ENCODE results near the gene ATP5F1D.

The ATP5F1D gene

GRCh38 chr19:1263188-1263587 is 21.6 kb downstream of the ATP5F1D start:
- DNase-seq (ENCODE audit: low read depth), result no peak
- H3K4me3 ChIP-seq (ENCODE audit: low read depth, low read length), result no peak overlapping the region
- no peak for TF ChIP-seq MYC (IDR thresholded peaks at IDR 0.05; ENCODE audit: low read depth, low read length)
- no peak for TF ChIP-seq POLR2A (IDR thresholded peaks at IDR 0.05; ENCODE audit: extremely low read depth, insufficient read length)
- TF ChIP-seq, protein P1, sequence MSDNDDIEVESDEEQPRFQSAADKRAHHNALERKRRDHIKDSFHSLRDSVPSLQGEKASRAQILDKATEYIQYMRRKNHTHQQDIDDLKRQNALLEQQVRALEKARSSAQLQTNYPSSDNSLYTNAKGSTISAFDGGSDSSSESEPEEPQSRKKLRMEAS (IDR thresholded peaks at IDR 0.05; ENCODE audit: low read depth, low read length), result no peak
- TF ChIP-seq, protein P2, sequence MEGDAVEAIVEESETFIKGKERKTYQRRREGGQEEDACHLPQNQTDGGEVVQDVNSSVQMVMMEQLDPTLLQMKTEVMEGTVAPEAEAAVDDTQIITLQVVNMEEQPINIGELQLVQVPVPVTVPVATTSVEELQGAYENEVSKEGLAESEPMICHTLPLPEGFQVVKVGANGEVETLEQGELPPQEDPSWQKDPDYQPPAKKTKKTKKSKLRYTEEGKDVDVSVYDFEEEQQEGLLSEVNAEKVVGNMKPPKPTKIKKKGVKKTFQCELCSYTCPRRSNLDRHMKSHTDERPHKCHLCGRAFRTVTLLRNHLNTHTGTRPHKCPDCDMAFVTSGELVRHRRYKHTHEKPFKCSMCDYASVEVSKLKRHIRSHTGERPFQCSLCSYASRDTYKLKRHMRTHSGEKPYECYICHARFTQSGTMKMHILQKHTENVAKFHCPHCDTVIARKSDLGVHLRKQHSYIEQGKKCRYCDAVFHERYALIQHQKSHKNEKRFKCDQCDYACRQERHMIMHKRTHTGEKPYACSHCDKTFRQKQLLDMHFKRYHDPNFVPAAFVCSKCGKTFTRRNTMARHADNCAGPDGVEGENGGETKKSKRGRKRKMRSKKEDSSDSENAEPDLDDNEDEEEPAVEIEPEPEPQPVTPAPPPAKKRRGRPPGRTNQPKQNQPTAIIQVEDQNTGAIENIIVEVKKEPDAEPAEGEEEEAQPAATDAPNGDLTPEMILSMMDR (IDR thresholded peaks at IDR 0.05; ENCODE audit: low read depth, low read length), result no peak

- H3K4me3 ChIP-seq (ENCODE audit: low read depth, low read length), result no peak overlapping the region
- peak; percentile 47 for DNase-seq (ENCODE audit: low read depth)
- TF ChIP-seq, protein P2 (IDR thresholded peaks at IDR 0.05; ENCODE audit: low read depth, low read length), result no peak
- TF ChIP-seq MYC (IDR thresholded peaks at IDR 0.05; ENCODE audit: low read depth, low read length), result no peak
These were observed 23.5 kb downstream of the ATP5F1D start for GRCh38 chr19:1264801-1265614.

DNA sequence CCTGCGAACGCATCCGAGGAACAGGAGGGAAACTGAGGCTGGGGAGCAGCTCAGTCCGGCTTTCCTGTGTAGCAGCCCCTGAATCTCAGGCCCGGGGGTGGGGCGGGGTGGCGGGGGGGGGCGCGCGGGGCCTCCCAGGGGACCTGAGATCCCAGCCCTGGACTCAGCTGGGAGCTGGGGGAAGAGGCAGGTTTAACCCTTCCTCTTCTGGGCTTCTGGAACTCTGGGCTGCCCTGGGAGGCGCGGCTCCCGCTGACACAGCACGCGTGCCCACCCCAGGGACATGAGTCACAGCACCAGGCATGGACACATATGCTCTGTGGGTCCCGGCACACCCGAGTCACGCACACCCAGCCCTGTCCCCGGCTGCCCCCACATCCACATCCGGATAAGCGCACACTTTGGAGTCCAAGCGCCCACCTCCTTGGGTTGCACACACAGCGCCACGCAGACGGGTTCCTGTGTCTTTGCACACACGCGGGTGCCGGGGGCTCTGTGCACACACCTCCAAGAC is 24.1 kb downstream of the ATP5F1D start:
- no peak overlapping the region for H3K4me3 ChIP-seq (ENCODE audit: low read depth, low read length)
- peak; percentile 79 for DNase-seq (ENCODE audit: low read depth)
- TF ChIP-seq POLR2A (IDR thresholded peaks at IDR 0.05; ENCODE audit: extremely low read depth, insufficient read length) (no peak), MYC (IDR thresholded peaks at IDR 0.05; ENCODE audit: low read depth, low read length) (no peak)
- TF ChIP-seq, protein P1 (IDR thresholded peaks at IDR 0.05; ENCODE audit: low read depth, low read length), result no peak
- TF ChIP-seq, protein P2 (IDR thresholded peaks at IDR 0.05; ENCODE audit: low read depth, low read length), result no peak

DNA sequence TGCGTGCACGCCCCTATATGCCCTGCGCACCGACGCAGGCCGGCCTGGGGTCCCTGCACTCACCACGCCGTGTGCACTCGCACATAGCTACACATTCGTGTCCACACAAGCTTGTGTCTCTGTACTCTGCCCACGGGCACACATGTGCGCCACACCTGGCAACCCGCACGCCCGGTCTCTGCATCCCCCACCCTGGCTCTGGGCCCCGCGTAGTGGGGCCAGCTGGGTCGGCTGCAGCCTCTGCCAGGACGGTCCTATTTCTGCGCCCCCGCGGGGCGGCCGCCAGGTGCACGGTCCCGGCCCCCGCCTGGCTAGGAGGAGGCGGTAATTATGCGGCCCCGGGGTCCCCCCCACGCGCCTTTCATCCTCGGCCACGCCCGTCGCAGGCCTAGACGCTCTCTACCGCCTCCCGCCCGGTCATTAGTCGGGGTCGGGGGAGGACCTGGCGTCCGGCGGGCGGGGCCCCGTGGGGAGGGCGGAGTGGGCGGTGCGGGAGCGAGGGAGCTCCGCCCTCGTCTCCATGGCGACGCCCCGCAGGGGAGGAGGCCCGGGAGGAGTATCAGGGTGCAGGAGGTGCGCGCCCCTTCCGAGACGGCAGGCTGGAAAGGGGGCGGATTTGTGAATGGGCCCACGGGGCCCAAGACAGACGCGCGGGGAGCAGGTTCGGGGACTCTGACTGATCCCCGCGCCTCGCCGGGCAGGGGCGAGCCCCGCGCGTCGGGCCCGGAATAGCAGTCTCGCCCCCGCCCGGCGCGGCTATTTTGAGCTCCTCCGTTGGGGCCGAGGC is 24.8 kb downstream of the ATP5F1D start:
- TF ChIP-seq, protein P1 (IDR thresholded peaks at IDR 0.05; ENCODE audit: low read depth, low read length), result no peak
- TF ChIP-seq POLR2A (IDR thresholded peaks at IDR 0.05; ENCODE audit: extremely low read depth, insufficient read length), result no peak
- TF ChIP-seq MYC (IDR thresholded peaks at IDR 0.05; ENCODE audit: low read depth, low read length), result no peak
- TF ChIP-seq, protein P2 (IDR thresholded peaks at IDR 0.05; ENCODE audit: low read depth, low read length), result no peak
- no peak overlapping the region for H3K4me3 ChIP-seq (ENCODE audit: low read depth, low read length)
- DNase-seq (ENCODE audit: low read depth), result peak; percentile 82

- TF ChIP-seq POLR2A (IDR thresholded peaks at IDR 0.05; ENCODE audit: extremely low read depth, insufficient read length), result no peak
- TF ChIP-seq, protein P2 (IDR thresholded peaks at IDR 0.05; ENCODE audit: low read depth, low read length), result peak; percentile 54
- TF ChIP-seq, protein P1 (IDR thresholded peaks at IDR 0.05; ENCODE audit: low read depth, low read length), result peak; percentile 36; the same call in 1 of the 2 replicates
- TF ChIP-seq MYC (IDR thresholded peaks at IDR 0.05; ENCODE audit: low read depth, low read length), result no peak
- no peak overlapping the region for H3K4me3 ChIP-seq (ENCODE audit: low read depth, low read length)
- DNase-seq (ENCODE audit: low read depth), result peak; percentile 56
These were observed 25.4 kb downstream of the ATP5F1D start for GRCh38 chr19:1266916-1267476.

Measured in NB4 (cell line).